Urothelium cell line (cell line): ENCODE measurements around the gene CD247.

Experiments
- DNase-seq: peaks from one replicate; pipeline ENCODE4 v3.0.0; 2011; ENCODE audit warnings: low spot score, mixed read lengths
- FAIRE-seq: peaks from 2 replicates; lab custom pipeline; 2011; peaks lifted over from hg19 to GRCh38; lab: Jason Lieb, UNC

Gene CD247

GRCh38 chr1:167419245-167419644 is 99.1 kb downstream of the CD247 start:
- DNase-seq (no peak), FAIRE-seq (no peak)

- DNase-seq (no peak), FAIRE-seq (no peak)
Observed at GRCh38 chr1:167418391-167418790, 99.9 kb downstream of the CD247 start.

GRCh38 chr1:167416506-167416905 is 101.8 kb downstream of the CD247 start:
- FAIRE-seq (no peak), DNase-seq (no peak)

GRCh38 chr1:167413328-167413727 is 105.0 kb downstream of the CD247 start:
- FAIRE-seq (no peak), DNase-seq (no peak)

- FAIRE-seq (no peak), DNase-seq (no peak)
Observed at GRCh38 chr1:167412920-167413319, 105.4 kb downstream of the CD247 start.

GRCh38 chr1:167412072-167412471 is 106.3 kb downstream of the CD247 start:
- FAIRE-seq, result no peak
- no peak for DNase-seq

GRCh38 chr1:167409183-167409582 is 109.1 kb downstream of the CD247 start:
- FAIRE-seq (no peak), DNase-seq (no peak)

- no peak for FAIRE-seq
- DNase-seq, result no peak
Observed at GRCh38 chr1:167408355-167408754, 110.0 kb downstream of the CD247 start.

GRCh38 chr1:167404908-167405307 is 113.4 kb downstream of the CD247 start:
- peak; percentile 10 for DNase-seq
- no peak for FAIRE-seq

- DNase-seq (no peak), FAIRE-seq (no peak)
Observed at GRCh38 chr1:167404161-167404888, 114.0 kb downstream of the CD247 start.

GRCh38 chr1:167401260-167401873 is 117.0 kb downstream of the CD247 start:
- FAIRE-seq, result no peak

GRCh38 chr1:167400359-167400953 is 117.9 kb downstream of the CD247 start:
- DNase-seq (no peak), FAIRE-seq (no peak)

More at GRCh38 chr1:167401260-167401873, 117.0 kb downstream of the CD247 start:
- peak; percentile 44 for DNase-seq

GRCh38 chr1:167392200-167392696 is 126.1 kb downstream of the CD247 start:
- FAIRE-seq, result no peak

GRCh38 chr1:167388976-167389375 is 129.4 kb downstream of the CD247 start:
- no peak for FAIRE-seq

More at GRCh38 chr1:167392200-167392696, 126.1 kb downstream of the CD247 start:
- DNase-seq, result no peak

GRCh38 chr1:167387251-167387910 is 130.9 kb downstream of the CD247 start:
- DNase-seq (no peak), FAIRE-seq (no peak)

More at GRCh38 chr1:167388976-167389375, 129.4 kb downstream of the CD247 start:
- no peak for DNase-seq
